ENCODE results near the gene SPTBN4. TPM values are rescaled to one million over a fixed set of nuclear protein-coding genes. Genes with fewer than 3 reads are reported as not detected.

SPTBN4 gene
- polyA plus RNA-seq, 1 of the 3 experiments (the other 2 are of a cell fraction): 3.1 TPM

DNA sequence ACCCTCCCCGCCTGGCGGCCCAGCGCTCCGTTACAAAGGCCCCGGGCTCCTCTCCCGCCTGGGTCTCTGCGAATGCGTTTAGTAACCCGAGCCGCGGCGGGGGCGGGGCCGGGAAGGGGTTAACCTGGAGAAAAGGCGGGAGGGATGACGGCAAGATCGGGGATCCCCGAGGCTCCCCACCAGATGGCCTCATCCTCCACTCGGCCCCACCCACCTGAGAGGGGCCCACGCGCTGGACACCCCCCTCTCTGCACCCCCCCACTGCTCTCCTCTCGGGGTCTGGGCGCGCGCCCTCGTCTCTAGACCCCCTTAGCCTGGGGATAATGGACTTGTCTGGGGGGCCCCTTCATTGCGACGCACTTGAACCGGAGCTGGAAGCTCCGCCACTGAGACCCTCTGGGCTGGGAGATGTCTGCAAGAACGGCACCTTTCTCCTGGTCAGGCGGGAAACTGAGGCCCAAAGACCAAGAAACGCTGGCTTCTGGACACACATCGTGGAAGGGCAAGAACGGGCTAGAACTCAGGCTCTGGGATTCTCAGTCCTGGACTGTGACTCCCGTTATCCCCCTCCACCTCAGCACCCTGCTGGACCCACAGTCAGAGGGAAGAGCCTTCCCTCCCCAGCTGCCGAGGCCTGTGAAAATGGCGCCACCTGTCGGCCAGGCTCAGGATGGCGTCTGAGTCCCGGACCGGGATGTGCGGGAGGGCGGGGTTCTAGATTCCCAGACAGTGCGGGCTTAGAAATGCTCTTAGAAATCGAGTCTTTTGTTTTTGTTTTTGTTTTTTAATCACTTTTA, 131.5 kb downstream of the SPTBN4 start (continued):
- peak; percentile 27; the same call in 1 of the 2 replicates for TF ChIP-seq MXI1 (IDR thresholded peaks at IDR 0.05; ENCODE audit: low read depth, low read length)
- TF ChIP-seq, protein P1, sequence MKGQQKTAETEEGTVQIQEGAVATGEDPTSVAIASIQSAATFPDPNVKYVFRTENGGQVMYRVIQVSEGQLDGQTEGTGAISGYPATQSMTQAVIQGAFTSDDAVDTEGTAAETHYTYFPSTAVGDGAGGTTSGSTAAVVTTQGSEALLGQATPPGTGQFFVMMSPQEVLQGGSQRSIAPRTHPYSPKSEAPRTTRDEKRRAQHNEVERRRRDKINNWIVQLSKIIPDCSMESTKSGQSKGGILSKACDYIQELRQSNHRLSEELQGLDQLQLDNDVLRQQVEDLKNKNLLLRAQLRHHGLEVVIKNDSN (IDR thresholded peaks at IDR 0.05; ENCODE audit: borderline replicate concordance, low read depth): no peak
- no peak for TF ChIP-seq TCF12 (IDR thresholded peaks at IDR 0.05)
- peak; percentile 79 for TF ChIP-seq SMC3 (IDR thresholded peaks at IDR 0.05; ENCODE audit: low read depth, low read length)
- no peak for TF ChIP-seq RCOR1 (IDR thresholded peaks at IDR 0.05; ENCODE audit: low read length)
- TF ChIP-seq MEF2A (IDR thresholded peaks at IDR 0.05; ENCODE audit: borderline replicate concordance, low read depth): no peak
- TF ChIP-seq, protein P2, sequence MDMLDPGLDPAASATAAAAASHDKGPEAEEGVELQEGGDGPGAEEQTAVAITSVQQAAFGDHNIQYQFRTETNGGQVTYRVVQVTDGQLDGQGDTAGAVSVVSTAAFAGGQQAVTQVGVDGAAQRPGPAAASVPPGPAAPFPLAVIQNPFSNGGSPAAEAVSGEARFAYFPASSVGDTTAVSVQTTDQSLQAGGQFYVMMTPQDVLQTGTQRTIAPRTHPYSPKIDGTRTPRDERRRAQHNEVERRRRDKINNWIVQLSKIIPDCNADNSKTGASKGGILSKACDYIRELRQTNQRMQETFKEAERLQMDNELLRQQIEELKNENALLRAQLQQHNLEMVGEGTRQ (IDR thresholded peaks at IDR 0.05; ENCODE audit: borderline replicate concordance, low read depth, low read length): no peak
- TF ChIP-seq GABPA (IDR thresholded peaks at IDR 0.05; ENCODE audit: low read depth): peak; percentile 60; the same call in 1 of the 2 replicates
- no peak for TF ChIP-seq RFX5 (IDR thresholded peaks at IDR 0.05; ENCODE audit: low read length)
- TF ChIP-seq, protein P3, sequence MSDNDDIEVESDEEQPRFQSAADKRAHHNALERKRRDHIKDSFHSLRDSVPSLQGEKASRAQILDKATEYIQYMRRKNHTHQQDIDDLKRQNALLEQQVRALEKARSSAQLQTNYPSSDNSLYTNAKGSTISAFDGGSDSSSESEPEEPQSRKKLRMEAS (IDR thresholded peaks at IDR 0.05; ENCODE audit: low read depth): no peak
- TF ChIP-seq FOXM1 (IDR thresholded peaks at IDR 0.05; ENCODE audit: low read depth): no peak
- TF ChIP-seq, protein P4, sequence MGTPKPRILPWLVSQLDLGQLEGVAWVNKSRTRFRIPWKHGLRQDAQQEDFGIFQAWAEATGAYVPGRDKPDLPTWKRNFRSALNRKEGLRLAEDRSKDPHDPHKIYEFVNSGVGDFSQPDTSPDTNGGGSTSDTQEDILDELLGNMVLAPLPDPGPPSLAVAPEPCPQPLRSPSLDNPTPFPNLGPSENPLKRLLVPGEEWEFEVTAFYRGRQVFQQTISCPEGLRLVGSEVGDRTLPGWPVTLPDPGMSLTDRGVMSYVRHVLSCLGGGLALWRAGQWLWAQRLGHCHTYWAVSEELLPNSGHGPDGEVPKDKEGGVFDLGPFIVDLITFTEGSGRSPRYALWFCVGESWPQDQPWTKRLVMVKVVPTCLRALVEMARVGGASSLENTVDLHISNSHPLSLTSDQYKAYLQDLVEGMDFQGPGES (IDR thresholded peaks at IDR 0.05; ENCODE audit: low read depth, low read length): no peak

DNA sequence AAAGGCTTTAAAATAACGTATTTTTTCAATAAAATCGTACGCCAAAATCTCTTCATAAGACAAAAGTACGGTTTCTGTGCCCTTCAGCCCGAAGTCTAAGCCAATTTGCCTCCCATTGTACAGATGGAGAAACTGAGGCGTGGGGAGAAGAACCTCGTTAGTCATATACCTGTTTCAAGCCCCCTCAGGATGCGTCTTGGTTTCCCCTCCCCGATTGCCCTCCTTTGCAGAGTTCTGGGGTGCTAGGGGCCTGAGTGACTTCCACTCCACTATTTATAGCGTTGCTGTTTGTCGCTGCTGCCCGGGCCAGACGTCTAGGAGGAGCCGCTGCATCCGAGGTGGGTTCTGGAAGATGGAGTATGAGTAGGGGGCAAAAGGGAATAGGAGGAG, 132.1 kb downstream of the SPTBN4 start:
- H3K4me3 ChIP-seq (ENCODE audit: low read depth in 2 of 2, low read length in 1 of 2): peak overlapping the region in 1 of 2 experiments; percentile 62; a peak in 1 of 4 replicates
- H3K9me2 ChIP-seq: no peaks in the 10 kb centered on the region
- peaks cover 31% of the 10 kb centered on the region for H3F3A ChIP-seq (replicated peaks; ENCODE audit: insufficient read depth)
- no peaks in the 10 kb centered on the region for H3K36me3 ChIP-seq (replicated peaks in 1 of 2; ENCODE audit: control insufficient read depth in 1 of 2, insufficient read depth in 2 of 2, low read length in 1 of 2)
- H3K27ac ChIP-seq (ENCODE audit: low read depth in 2 of 2, low read length in 1 of 2): no peak overlapping the region
- H4K20me1 ChIP-seq (ENCODE audit: insufficient read depth): no peaks in the 10 kb centered on the region; the same call in 1 of the 2 replicates
- TF ChIP-seq, protein P5, sequence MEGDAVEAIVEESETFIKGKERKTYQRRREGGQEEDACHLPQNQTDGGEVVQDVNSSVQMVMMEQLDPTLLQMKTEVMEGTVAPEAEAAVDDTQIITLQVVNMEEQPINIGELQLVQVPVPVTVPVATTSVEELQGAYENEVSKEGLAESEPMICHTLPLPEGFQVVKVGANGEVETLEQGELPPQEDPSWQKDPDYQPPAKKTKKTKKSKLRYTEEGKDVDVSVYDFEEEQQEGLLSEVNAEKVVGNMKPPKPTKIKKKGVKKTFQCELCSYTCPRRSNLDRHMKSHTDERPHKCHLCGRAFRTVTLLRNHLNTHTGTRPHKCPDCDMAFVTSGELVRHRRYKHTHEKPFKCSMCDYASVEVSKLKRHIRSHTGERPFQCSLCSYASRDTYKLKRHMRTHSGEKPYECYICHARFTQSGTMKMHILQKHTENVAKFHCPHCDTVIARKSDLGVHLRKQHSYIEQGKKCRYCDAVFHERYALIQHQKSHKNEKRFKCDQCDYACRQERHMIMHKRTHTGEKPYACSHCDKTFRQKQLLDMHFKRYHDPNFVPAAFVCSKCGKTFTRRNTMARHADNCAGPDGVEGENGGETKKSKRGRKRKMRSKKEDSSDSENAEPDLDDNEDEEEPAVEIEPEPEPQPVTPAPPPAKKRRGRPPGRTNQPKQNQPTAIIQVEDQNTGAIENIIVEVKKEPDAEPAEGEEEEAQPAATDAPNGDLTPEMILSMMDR (IDR thresholded peaks at IDR 0.05): no peak
- TF ChIP-seq EZH2phosphoT487 (IDR thresholded peaks at IDR 0.05; ENCODE audit: borderline replicate concordance, low read depth) (no peak), POLR2AphosphoS5 (IDR thresholded peaks at IDR 0.05; ENCODE audit: low read depth, low read length) (no peak), TCF12 (IDR thresholded peaks at IDR 0.05) (no peak)
- TF ChIP-seq, protein P6, sequence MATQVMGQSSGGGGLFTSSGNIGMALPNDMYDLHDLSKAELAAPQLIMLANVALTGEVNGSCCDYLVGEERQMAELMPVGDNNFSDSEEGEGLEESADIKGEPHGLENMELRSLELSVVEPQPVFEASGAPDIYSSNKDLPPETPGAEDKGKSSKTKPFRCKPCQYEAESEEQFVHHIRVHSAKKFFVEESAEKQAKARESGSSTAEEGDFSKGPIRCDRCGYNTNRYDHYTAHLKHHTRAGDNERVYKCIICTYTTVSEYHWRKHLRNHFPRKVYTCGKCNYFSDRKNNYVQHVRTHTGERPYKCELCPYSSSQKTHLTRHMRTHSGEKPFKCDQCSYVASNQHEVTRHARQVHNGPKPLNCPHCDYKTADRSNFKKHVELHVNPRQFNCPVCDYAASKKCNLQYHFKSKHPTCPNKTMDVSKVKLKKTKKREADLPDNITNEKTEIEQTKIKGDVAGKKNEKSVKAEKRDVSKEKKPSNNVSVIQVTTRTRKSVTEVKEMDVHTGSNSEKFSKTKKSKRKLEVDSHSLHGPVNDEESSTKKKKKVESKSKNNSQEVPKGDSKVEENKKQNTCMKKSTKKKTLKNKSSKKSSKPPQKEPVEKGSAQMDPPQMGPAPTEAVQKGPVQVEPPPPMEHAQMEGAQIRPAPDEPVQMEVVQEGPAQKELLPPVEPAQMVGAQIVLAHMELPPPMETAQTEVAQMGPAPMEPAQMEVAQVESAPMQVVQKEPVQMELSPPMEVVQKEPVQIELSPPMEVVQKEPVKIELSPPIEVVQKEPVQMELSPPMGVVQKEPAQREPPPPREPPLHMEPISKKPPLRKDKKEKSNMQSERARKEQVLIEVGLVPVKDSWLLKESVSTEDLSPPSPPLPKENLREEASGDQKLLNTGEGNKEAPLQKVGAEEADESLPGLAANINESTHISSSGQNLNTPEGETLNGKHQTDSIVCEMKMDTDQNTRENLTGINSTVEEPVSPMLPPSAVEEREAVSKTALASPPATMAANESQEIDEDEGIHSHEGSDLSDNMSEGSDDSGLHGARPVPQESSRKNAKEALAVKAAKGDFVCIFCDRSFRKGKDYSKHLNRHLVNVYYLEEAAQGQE (IDR thresholded peaks at IDR 0.05; ENCODE audit: low read depth, low read length): no peak
- TF ChIP-seq, protein P4 (IDR thresholded peaks at IDR 0.05; ENCODE audit: low read depth, low read length): no peak
- H2AFZ ChIP-seq (ENCODE audit: low read depth): no peak overlapping the region
- ChIA-PET POLR2A (interaction anchor here (1.1 kb wide), 1 partner anchor 57 kb away, joined by 3 read pairs; no protein-coding TSS in a partner anchor), CTCF (interaction anchor here (0.9 to 9.6 kb wide), 25 partner anchors 9 to 293 kb away, joined by 3 to 176 read pairs (median 4); partner anchors contain the start of gene BLVRB)
- H3K9me3 ChIP-seq: no peaks in the 10 kb centered on the region
- 0 out of 2 replicates have a peak overlapping the region, but pooled peaks have one; percentile 88 for H3K4me2 ChIP-seq
- H3K79me2 ChIP-seq (ENCODE audit: insufficient read depth): no peaks in the 10 kb centered on the region
- no peak for DNase-seq
- 25% methylated on average over 15 of the region's 15 CpGs for WGBS (ENCODE audit: low lambda C conversion rate)
- no peaks in the 10 kb centered on the region for H3K27me3 ChIP-seq (ENCODE audit: insufficient read depth)
- H3K9ac ChIP-seq: no peak overlapping the region
- peaks cover 0 to 32% of the 10 kb centered on the region in 2 experiments; a peak in 2 of 4 replicates for H3K4me1 ChIP-seq (ENCODE audit: control insufficient read depth in 1 of 2, insufficient read depth in 2 of 2, low read depth in 1 of 2, low read length in 1 of 2)
